Type B pancreatic cell (in vitro differentiated cells): ENCODE data around the gene COX6A1. TPM values are rescaled to one million over a fixed set of nuclear protein-coding genes. Genes with fewer than 3 reads are reported as not detected.

Source experiments
- DNase-seq: peaks from one replicate; pipeline ENCODE4 v3.0.0; 2021; ENCODE audit warnings: mixed read lengths; ENCODE audit not compliant: unreplicated experiment; ENCODE audit errors: extremely low spot score
- H3K27ac Mint-ChIP-seq: 2 replicates; pipeline ENCODE4 v1.8.0; 2021; ENCODE audit warnings: mild to moderate bottlenecking, mixed read lengths
- H3K27me3 Mint-ChIP-seq: 2 replicates; pipeline ENCODE4 v1.8.0; 2021; ENCODE audit warnings: mixed read lengths
- H3K36me3 Mint-ChIP-seq: 2 replicates; pipeline ENCODE4 v1.8.0; 2021; ENCODE audit warnings: mixed read lengths
- H3K4me1 Mint-ChIP-seq: one replicate; pipeline ENCODE4 v1.8.0; 2021; ENCODE audit warnings: mixed read lengths; ENCODE audit not compliant: unreplicated experiment
- H3K4me3 Mint-ChIP-seq: 2 replicates; pipeline ENCODE4 v1.8.0; 2021; ENCODE audit warnings: mild to moderate bottlenecking, mixed read lengths
- H3K9me3 Mint-ChIP-seq: 2 replicates; pipeline ENCODE4 v1.8.0; 2021; ENCODE audit warnings: mixed read lengths
- total RNA-seq: library from RNA; stranded (reverse); gene quantifications from 2 replicates; pipeline ENCODE4 v1.2.1, GENCODE V29; 2021; ENCODE audit warnings: low replicate concordance
- TF ChIP-seq, protein P1 (sequence below): fragments of 200-600 bp; sonication (generic); conservative IDR thresholded peaks from 2 replicates; pipeline ENCODE4 v1.5.0; 2021; ENCODE audit warnings: antibody characterized with exemption, mild to moderate bottlenecking

The COX6A1 gene
- total RNA-seq, 1 donor from 2014 or later = 400 TPM

DNA sequence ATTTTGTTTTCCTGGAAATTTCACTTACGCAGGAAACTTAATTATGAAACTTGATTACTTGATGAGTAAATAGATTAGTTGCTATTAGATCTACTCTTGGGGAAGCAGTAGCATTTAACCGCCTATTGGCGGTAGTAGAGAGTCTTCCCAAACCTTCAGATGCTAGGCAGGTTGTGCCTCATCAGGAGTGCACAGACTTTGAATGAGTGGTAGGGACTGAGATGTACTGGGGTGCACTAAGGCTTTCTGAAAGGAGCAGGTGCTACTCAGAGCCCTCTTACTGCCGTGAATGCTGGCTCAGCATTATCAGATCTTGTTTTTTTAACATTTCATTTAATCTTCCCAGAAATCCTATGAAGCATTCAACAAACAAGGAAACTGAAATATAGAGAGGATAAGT, 16.1 kb downstream of the COX6A1 start:
- Mint-ChIP-seq H3K9me3 (no peaks in the 10 kb centered on the region), H3K36me3 (peaks cover 17% of the 10 kb centered on the region), H3K27ac (no peak overlapping the region), H3K4me1 (no peaks in the 10 kb centered on the region), H3K4me3 (no peak overlapping the region), H3K27me3 (no peaks in the 10 kb centered on the region)
- TF ChIP-seq, protein P1, sequence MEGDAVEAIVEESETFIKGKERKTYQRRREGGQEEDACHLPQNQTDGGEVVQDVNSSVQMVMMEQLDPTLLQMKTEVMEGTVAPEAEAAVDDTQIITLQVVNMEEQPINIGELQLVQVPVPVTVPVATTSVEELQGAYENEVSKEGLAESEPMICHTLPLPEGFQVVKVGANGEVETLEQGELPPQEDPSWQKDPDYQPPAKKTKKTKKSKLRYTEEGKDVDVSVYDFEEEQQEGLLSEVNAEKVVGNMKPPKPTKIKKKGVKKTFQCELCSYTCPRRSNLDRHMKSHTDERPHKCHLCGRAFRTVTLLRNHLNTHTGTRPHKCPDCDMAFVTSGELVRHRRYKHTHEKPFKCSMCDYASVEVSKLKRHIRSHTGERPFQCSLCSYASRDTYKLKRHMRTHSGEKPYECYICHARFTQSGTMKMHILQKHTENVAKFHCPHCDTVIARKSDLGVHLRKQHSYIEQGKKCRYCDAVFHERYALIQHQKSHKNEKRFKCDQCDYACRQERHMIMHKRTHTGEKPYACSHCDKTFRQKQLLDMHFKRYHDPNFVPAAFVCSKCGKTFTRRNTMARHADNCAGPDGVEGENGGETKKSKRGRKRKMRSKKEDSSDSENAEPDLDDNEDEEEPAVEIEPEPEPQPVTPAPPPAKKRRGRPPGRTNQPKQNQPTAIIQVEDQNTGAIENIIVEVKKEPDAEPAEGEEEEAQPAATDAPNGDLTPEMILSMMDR = peak; percentile 78
- DNase-seq = no peak

DNA sequence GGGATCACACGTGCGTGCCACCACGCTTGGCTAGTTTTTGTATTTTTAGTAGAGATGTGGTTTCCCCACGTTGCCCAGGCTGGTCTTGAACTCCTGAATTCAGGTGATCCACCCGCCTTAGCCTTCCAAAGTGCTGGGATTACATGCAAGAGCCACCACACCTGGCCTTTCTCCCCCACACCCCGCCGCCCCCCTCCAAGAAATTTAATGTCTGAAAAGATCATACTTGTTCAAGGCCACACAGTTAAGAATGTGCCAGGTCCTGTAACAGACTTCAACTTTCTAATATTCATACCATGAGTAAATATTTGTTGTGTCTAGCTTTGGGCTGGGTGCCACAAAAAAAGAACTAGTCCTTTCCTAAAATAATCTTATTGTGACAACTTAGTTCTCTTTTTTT, 17.4 kb downstream of the COX6A1 start:
- H3K4me1 Mint-ChIP-seq = no peaks in the 10 kb centered on the region
- H3K4me3 Mint-ChIP-seq = no peak overlapping the region

DNA sequence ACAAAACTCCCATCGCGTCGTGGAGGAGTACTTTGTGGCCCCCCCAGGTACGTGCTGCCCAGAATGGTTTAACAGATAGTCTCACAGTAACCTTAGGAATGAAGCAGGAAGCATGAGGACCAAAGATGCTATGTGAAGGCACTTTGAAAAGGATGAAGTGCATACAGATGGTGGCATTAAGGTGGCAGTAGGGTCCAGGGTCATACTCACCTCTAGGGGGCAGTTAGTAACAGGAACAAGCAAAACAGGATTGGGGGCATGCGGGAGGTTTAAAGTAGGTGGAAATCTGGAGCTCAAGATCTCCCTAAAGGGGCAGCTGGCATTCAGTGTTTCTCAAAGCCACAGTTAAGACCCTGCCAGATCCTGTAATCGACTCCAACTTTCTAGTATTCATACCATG, 19.2 kb downstream of the COX6A1 start:
- DNase-seq = no peak
- Mint-ChIP-seq H3K4me3 (no peak overlapping the region), H3K9me3 (no peaks in the 10 kb centered on the region), H3K27ac (no peak overlapping the region), H3K4me1 (no peaks in the 10 kb centered on the region), H3K36me3 (peaks cover 25% of the 10 kb centered on the region), H3K27me3 (no peaks in the 10 kb centered on the region)
- TF ChIP-seq, protein P1 = peak; percentile 57

More for the DNA sequence above, 17.4 kb downstream of the COX6A1 start:
- no peak for DNase-seq
- Mint-ChIP-seq H3K27me3 (no peaks in the 10 kb centered on the region), H3K27ac (no peak overlapping the region), H3K9me3 (no peaks in the 10 kb centered on the region), H3K36me3 (peaks cover 22% of the 10 kb centered on the region)
- TF ChIP-seq, protein P1 = no peak

DNA sequence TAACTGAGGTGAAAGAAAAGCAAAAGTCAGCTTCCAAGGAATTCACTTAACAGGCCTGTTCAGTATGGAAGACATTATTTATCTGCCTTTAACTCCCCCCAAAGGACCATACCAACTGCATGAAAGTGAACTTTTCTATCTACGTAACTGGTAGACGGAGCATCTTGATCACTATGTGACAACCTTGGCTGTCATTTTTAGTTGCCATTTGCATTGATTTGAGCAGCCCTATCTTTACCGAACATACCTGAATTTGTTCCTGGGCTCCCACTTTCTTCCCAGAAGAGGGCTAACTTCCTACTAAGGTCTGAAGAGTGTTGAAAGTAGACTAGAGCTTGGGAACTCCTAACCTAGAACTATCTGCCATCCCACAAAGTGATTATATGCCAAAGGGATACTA, 22.2 kb downstream of the COX6A1 start:
- Mint-ChIP-seq H3K27me3 (no peaks in the 10 kb centered on the region), H3K4me3 (no peak overlapping the region), H3K36me3 (peaks cover 28% of the 10 kb centered on the region), H3K4me1 (peaks cover 5% of the 10 kb centered on the region), H3K9me3 (no peaks in the 10 kb centered on the region), H3K27ac (no peak overlapping the region)
- TF ChIP-seq, protein P1 = no peak
- no peak for DNase-seq

DNA sequence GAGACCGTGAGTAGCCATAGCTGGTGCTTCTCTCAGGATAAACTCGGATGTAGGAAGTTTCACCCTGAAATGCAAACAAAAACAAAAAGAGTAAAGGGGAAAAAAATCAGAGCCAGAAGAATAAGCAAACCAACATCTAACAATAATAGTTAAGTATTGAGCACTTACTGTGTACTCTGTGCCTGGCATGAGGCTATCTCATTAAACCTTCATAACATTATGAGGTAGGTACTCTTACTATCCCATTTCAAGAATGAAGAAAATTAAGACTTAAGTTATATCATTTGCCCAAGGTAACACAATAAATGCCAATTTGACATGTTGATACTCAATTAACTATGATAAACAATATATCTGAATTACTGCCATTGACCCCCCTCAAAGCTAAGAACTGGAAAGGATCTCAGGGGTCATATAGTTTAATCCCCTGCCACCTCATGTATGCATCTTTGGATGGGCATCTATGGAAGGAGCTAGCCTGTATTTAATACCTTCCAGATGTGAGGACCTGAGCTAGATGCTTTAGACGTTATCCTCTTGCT, 24.3 kb downstream of the COX6A1 start:
- Mint-ChIP-seq H3K36me3 (peaks cover 22% of the 10 kb centered on the region), H3K4me1 (peaks cover 18% of the 10 kb centered on the region), H3K9me3 (no peaks in the 10 kb centered on the region), H3K27ac (no peak overlapping the region), H3K4me3 (no peak overlapping the region), H3K27me3 (no peaks in the 10 kb centered on the region)
- no peak for DNase-seq
- TF ChIP-seq, protein P1 = no peak

DNA sequence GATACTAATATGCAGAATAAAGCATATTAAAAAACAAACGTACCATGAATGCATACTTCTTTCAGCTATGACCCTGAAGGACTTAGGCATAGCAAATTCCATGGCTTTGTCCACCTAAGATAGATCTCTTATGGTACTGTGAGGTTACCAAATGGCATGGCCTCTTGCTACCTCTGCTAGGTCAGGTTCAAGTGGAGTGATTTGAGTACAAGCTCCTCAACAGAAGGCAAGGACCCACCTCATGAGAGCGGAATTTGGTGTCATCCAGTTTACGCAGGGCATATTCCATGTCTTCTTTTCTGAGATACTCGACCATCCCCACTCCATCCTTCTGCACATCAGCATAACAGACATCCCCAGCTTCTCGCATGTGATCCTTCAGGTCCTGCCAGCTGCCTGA, 25.8 kb downstream of the COX6A1 start:
- Mint-ChIP-seq H3K4me1 (peaks cover 23% of the 10 kb centered on the region), H3K36me3 (peaks cover 21% of the 10 kb centered on the region), H3K9me3 (no peaks in the 10 kb centered on the region), H3K27ac (no peak overlapping the region), H3K4me3 (no peak overlapping the region), H3K27me3 (no peaks in the 10 kb centered on the region)
- no peak for DNase-seq
- TF ChIP-seq, protein P1 = no peak
